GM18520 (cell line): ENCODE data around the gene GRAMD1B.
"Not testable (repeated sequence)": the region's sequence is repeated elsewhere in the genome, so short reads cannot be mapped to it uniquely, and the experiment has no call there.

Experiments
- ATAC-seq: cut with Tn5 transposase; IDR thresholded peaks from one replicate; pipeline ENCODE4 v1.9.1; 2021; ENCODE audit not compliant: unreplicated experiment

GRAMD1B gene

DNA sequence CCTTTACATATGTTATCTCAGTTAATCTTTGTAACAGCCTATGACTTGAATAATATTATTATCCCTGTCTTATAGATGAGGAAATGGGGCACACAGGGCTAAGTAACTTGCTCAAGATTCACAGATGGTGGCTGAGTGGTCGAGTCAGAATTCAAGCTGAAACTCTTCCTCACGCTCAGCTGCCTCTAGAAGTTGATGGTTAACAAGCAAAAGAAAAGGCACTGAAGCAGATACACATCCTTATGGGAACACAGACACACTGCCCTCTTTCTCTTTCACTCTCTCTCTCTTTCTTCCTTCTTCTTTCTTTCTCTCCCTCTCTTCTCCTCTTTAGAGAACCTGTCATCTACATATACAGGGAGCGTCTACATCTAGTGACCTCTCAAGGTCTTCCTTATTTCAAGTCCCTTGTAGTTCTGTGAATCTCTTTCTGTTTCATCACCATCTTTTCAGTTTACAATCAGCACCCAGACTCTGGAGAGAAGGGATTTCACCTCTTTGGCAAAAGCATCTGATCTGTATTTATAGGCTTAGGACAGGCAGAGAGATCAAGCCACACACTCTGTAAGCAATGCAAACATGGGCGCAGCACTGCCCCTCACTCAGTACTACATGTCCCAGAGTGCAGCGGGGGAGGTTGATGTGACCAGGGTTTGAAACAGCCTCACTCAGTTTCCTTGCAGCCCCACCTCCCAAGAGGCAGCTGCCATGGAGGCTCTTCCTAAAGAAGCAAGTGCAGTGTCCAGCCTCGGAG is 75.7 kb downstream of the GRAMD1B start:
- no peak for ATAC-seq

- ATAC-seq: no peak
These were observed 77.0 kb downstream of the GRAMD1B start for GRCh38 chr11:123507043-123507442.

GRCh38 chr11:123509737-123510578 is 79.9 kb downstream of the GRAMD1B start:
- ATAC-seq: no peak

DNA sequence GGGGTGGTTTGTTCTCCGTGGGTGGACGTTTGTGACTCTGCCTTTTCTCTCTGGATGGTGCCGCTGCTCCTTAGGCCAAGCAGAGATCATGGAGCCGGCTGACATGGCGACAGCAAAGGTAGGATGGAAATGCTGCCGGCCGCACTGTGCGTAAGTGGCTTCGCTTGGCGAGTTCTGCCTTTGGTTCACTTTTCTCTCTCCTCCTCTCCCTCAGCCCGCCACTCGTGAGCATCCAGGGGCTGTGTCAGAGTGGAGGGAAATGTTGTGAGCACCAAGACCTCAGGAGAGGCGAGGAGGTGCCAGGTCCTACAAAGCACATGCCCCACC is 80.5 kb downstream of the GRAMD1B start:
- ATAC-seq: no peak

GRCh38 chr11:123511037-123511870 is 81.2 kb downstream of the GRAMD1B start:
- no peak for ATAC-seq

DNA sequence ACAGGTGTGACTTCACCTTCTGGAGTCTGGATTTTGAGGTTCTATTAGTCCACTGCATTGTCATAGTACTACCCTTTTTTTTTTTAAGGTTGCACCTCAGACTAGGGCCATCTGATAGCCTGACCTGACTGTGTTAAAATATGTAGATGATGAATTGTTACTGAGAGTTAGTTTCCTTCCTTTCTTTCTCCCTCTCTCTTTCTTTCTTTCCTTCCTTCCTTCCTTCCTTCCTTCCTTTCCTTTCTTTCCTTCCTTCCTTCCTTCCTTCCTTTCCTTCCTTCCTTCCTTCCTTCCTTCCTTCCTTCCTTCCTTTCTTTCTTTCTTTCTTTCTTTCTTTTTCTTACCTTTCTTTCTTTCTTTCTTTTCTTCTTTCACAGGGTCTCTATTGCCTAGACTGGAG is 83.2 kb downstream of the GRAMD1B start:
- not testable (repeated sequence) for ATAC-seq

- ATAC-seq: no peak
These were observed 86.2 kb downstream of the GRAMD1B start for GRCh38 chr11:123516238-123516637.

GRCh38 chr11:123517559-123518364 is 87.7 kb downstream of the GRAMD1B start:
- ATAC-seq: no peak

GRCh38 chr11:123518496-123519054 is 88.5 kb downstream of the GRAMD1B start:
- ATAC-seq: no peak

DNA sequence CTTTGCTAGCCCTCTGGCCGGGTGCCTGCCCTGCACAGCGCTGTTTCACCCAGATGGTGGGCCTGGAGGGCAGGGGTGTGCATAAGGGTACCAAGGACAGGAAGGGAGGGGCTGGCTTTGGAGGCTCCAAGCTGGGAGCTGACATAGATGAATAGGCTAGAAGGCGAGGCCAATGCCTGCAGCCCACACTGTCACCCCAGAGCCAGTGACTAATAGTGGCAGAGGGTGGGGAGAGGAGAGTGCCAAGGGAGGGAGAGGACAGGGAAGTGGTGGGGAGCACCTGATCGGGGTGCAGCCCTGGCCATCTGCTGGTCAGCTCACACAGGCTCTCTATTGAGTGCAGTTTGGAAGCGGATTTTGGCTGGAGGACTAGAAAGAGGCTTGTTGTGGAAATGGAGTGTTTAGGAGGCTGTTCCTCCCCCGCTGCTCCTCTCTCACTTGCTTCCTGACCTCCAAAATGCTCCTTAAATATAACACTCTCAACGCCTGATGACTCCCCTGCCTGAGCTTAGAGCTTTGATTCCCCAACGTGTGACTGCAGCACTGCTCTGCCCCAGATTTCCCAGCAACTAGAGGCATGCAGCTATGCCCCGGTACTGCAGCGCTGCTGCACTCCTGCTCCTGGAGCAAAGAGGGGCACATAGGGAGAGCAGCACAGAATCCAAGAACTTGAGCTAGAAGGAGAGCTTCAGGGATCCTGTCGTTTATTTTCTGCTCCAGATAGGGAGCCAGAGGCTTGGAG is 89.2 kb downstream of the GRAMD1B start:
- no peak for ATAC-seq

GRCh38 chr11:123519797-123520193 is 89.7 kb downstream of the GRAMD1B start:
- no peak for ATAC-seq

DNA sequence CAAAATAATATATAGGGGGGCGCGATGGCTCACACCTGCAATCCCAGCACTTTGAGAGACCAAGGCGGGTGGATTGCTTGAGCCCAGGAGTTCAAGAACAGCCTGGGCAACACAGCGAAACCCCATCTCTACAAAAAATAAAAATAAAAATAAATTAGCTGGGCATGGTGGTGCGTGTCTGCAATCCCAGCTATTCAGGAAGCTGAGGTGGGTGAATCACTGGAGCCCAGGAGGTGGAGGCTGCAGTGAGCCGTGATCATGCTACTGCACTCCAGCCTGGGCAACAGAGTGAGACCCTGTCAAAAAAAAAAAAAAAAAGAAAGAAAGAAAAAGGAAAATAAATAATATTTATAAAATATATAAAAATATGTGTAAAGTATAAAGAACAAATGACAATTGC is 90.4 kb downstream of the GRAMD1B start:
- not testable (repeated sequence) for ATAC-seq

- ATAC-seq: no peak
These were observed 90.9 kb downstream of the GRAMD1B start for GRCh38 chr11:123521001-123521400.

DNA sequence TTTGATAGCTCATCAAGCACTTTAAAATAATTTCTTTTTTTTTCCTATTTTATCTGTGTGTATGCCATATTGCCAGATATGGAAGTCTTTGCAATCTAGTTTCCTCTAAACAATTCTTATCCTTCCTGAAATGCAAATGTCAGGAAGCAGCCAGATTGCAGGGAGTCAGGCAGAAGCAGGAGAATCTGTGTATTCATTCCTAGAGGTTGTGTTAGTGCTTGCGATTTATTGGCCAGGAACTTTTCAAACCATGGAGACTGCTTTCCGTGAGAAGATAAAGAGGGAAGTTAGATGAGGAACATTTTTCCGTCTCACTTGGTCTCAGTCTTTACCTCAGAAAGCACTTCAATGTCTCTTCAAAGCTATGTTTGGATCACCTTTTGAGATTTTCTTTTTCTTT is 91.9 kb downstream of the GRAMD1B start:
- ATAC-seq: no peak

DNA sequence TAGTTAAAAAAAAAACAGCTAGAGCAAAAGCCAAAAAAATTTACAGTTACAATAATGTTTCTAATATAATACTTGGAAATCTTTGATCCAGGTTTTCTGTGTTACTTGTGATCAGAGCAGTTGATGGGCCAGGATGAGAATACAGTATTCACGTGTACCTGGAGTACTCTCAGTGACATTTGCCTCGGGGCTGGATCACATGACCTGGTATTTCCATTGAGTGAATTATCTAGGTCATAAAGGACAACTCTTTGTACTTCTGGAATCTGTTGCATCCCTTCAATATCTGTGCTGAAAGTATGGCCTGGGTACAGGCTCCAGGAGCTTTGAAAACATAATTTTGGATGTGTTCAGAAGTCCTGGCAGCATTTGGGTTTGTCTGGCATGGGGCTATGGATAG is 93.5 kb downstream of the GRAMD1B start:
- no peak for ATAC-seq

- ATAC-seq: no peak
These were observed 95.0 kb downstream of the GRAMD1B start for GRCh38 chr11:123525097-123525496.

DNA sequence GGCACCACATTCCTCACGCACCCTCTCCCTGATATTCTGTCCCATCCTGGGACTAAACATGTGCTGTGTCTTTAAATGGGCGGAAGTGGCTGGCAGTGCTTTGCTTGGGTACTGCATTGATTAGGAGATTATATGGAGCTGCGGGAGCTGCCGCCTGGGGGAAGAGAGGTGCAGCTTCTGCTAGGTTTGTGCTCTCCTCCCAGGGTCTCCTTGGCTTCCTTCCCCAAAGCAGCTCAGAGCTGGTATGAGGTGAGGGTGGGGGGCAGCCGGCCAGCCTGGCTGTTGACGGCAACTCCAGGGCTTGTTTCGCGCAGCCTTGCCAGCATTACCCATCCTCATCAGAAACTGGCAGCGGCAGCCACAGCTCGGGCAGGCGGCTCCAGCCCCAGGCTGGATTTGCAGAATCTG is 95.4 kb downstream of the GRAMD1B start:
- no peak for ATAC-seq

DNA sequence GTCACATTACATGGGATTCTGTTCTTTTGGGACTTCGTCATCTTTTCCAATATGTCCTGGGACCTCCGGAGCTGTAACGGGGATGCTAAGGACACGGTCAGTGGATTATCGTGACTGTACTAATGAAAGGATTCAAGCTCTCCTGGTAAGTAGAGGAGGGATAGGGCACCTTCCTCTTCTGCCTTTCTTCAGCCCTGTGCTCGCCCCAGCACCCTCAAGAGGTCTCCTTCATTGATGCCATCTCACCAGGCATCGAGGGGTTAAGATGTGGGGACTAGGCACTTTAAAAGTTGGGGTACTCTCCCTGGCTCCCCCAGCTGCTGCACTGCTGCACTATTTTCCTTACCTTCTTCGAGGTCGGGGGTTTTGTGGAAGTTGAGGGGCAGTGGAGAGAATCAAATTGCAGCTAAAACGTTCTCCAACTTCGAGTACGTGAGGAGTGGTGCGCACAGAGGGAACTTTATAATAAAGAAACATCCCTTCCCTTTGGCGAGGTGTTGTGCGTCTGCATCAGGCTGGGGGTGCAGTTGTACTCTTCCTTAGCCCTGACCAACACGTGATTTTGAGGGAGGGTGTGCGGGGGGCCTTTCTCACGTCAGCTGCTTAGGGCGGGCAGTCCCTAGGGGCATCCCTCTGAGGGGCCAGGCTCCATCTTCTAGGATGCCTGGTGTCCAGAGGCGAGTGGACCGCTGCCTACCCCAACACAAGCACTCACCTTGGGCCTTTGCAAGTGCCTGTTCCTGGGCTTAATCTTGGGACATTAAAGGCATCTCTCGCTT is 96.1 kb downstream of the GRAMD1B start:
- no peak for ATAC-seq

GRCh38 chr11:123526918-123527317 is 96.8 kb downstream of the GRAMD1B start:
- no peak for ATAC-seq
